HepG2 (cell line): ENCODE data around the gene C17orf58. TPM values are rescaled to one million over a fixed set of nuclear protein-coding genes. Genes with fewer than 3 reads are reported as not detected.

Experiments used
- CREBL2 ChIP-seq: sonication (generic); formaldehyde crosslinking; IDR thresholded peaks from 2 replicates; pipeline ENCODE4 v1.8.1; 2023; ENCODE audit warnings: missing genetic modification reagents, mild to moderate bottlenecking, borderline replicate concordance
- FOXP1 ChIP-seq, 2 experiments: fragments of 450-650 bp in 1 of 2; IDR thresholded peaks; 2 replicates each; pipeline ENCODE4 v1.6.1; 2017 to 2018; ENCODE audit warnings: antibody characterized with exemption in 1 of 2
- MEIS1 ChIP-seq: sonication (generic); formaldehyde crosslinking; IDR thresholded peaks from 2 replicates; pipeline ENCODE4 v1.9.0; 2021; ENCODE audit warnings: mild to moderate bottlenecking, missing genetic modification reagents, moderate library complexity, borderline replicate concordance
- NFIC ChIP-seq: IDR thresholded peaks from 2 replicates; pipeline ENCODE4 v1.6.1; 2012; ENCODE audit warnings: mild to moderate bottlenecking, low read length, inconsistent platforms
- PAX8 ChIP-seq: sonication (generic); formaldehyde crosslinking; IDR thresholded peaks from 2 replicates; pipeline ENCODE4 v1.8.0; 2022; ENCODE audit warnings: mild to moderate bottlenecking, missing genetic modification reagents, borderline replicate concordance
- RARG ChIP-seq: sonication (generic); formaldehyde crosslinking; IDR thresholded peaks from 2 replicates; pipeline ENCODE4 v1.4.0; 2020; ENCODE audit warnings: low read depth, mild to moderate bottlenecking, missing genetic modification reagents
- SALL1 ChIP-seq: sonication (generic); formaldehyde crosslinking; IDR thresholded peaks from 2 replicates; pipeline ENCODE4 v1.8.0; 2022; ENCODE audit warnings: mild to moderate bottlenecking, missing genetic modification reagents
- SKI ChIP-seq: fragments of 450-650 bp; IDR thresholded peaks from one replicate; pipeline ENCODE4 v1.6.1; 2018; ENCODE audit warnings: mild to moderate bottlenecking; ENCODE audit not compliant: partially characterized antibody
- ZBTB14 ChIP-seq: sonication (generic); formaldehyde crosslinking; IDR thresholded peaks from 2 replicates; pipeline ENCODE4 v1.4.0; 2020; ENCODE audit warnings: missing genetic modification reagents
- ZFP90 ChIP-seq: sonication (generic); formaldehyde crosslinking; IDR thresholded peaks from 2 replicates; pipeline ENCODE4 v1.8.0; 2022; ENCODE audit warnings: missing genetic modification reagents, mild to moderate bottlenecking, inconsistent platforms, borderline replicate concordance
- ZNF264 ChIP-seq: sonication (generic); formaldehyde crosslinking; IDR thresholded peaks from 2 replicates; pipeline ENCODE4 v1.4.0; 2020; ENCODE audit warnings: missing genetic modification reagents
- ZNF512B ChIP-seq: sonication (generic); formaldehyde crosslinking; IDR thresholded peaks from 2 replicates; pipeline ENCODE4 v1.5.1; 2020; ENCODE audit warnings: missing genetic modification reagents, mild to moderate bottlenecking, borderline replicate concordance
- ZNF530 ChIP-seq: sonication (generic); formaldehyde crosslinking; IDR thresholded peaks from 2 replicates; pipeline ENCODE4 v1.5.0; 2020; ENCODE audit warnings: low read depth, mild to moderate bottlenecking, missing genetic modification reagents
- ZNF644 ChIP-seq: IDR thresholded peaks from 2 replicates; pipeline ENCODE4 v1.6.1; 2016; ENCODE audit warnings: low read depth
- ZNF720 ChIP-seq: sonication (generic); formaldehyde crosslinking; IDR thresholded peaks from 2 replicates; pipeline ENCODE4 v1.4.0; 2020; ENCODE audit warnings: missing genetic modification reagents
- ZNF784 ChIP-seq: sonication (generic); formaldehyde crosslinking; IDR thresholded peaks from 2 replicates; pipeline ENCODE4 v1.5.1; 2020; ENCODE audit warnings: missing genetic modification reagents, mild to moderate bottlenecking, borderline replicate concordance
- polyA plus RNA-seq, 8 experiments: library from polyadenylated mRNA; depleted of rRNA in 3 of 8; stranded (reverse) in 7 of 8; unstranded in 1 of 8; fragments of >200 nt; fragmentation: Illumina TruSeq in 4 of 8; extraction: Trizol in 4 of 8; gene quantifications; 2 replicates each; pipeline versions ENCODE4 v1.2.1 to v1.2.3, GENCODE V29; 2011 to 2016; ENCODE audit warnings: low read depth in 4 of 8, missing spikeins in 1 of 8, mixed read lengths in 1 of 8; ENCODE audit not compliant: insufficient read depth in 1 of 8
- total RNA-seq, 5 experiments: library from RNA; depleted of rRNA; stranded (reverse); fragments of >200 nt; fragmentation: Illumina TruSeq; extraction: Trizol; gene quantifications; 2 replicates each; pipeline ENCODE4 v1.2.3, GENCODE V29; 2016; ENCODE audit warnings: low read depth in 1 of 5
- TF ChIP-seq, protein P1 (sequence below): sonication (generic); formaldehyde crosslinking; IDR thresholded peaks from 2 replicates; pipeline ENCODE4 v1.4.0; 2020; ENCODE audit warnings: missing genetic modification reagents
- TF ChIP-seq, protein P2 (sequence below): IDR thresholded peaks from 2 replicates; pipeline ENCODE4 v1.6.1; 2018; ENCODE audit warnings: missing genetic modification reagents, mild to moderate bottlenecking, missing compliant biosample characterization
- TF ChIP-seq, protein P3 (sequence below): sonication (generic); formaldehyde crosslinking; IDR thresholded peaks from 2 replicates; pipeline ENCODE4 v1.4.0; 2020; ENCODE audit warnings: missing genetic modification reagents

C17orf58 gene
- total and polyA plus RNA-seq, 2 of the 13 experiments (the other 11 are each of a cell fraction or from before 2014, with no cell fraction given) = 15.6 to 15.8 TPM

DNA sequence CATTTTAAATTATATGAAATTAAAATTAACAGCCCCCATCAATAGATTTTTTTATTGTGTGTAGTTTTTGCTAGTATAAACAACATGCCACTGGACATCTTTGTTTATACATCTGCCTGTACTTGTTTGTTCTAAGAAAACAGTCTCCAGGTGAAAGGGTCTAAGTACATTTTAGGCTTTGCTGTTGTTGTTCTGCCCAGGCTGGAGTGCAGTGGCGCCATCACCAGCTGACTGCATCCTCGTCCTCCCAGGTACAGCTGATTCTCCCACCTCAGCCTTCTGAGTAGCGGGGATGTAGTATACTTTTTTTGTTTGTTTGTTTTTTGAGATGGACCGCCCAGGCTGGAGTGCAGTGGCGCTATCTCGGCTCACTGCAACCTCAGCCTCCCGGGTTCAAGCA is 25.5 kb downstream of the C17orf58 start (continued):
- TF ChIP-seq ZNF720 (CRISPR knock-in tag) (no peak), ZFP90 (CRISPR knock-in tag) (no peak), RARG (CRISPR knock-in tag) (no peak), ZBTB14 (no peak), ZNF512B (CRISPR knock-in tag) (no peak), PAX8 (CRISPR knock-in tag) (no peak), CREBL2 (no peak), ZNF264 (CRISPR knock-in tag) (no peak), SALL1 (peak; percentile 19; the same call in 1 of the 2 replicates), ZNF644 (no peak), NFIC (no peak), SKI (no peak), FOXP1 (IDR thresholded peaks at IDR 0.05) (no peak), FOXP1 (CRISPR knock-in tag; IDR thresholded peaks at IDR 0.05) (peak; percentile 61), ZNF784 (CRISPR knock-in tag) (no peak), ZNF530 (no peak), MEIS1 (CRISPR knock-in tag) (no peak)
- TF ChIP-seq, protein P1, sequence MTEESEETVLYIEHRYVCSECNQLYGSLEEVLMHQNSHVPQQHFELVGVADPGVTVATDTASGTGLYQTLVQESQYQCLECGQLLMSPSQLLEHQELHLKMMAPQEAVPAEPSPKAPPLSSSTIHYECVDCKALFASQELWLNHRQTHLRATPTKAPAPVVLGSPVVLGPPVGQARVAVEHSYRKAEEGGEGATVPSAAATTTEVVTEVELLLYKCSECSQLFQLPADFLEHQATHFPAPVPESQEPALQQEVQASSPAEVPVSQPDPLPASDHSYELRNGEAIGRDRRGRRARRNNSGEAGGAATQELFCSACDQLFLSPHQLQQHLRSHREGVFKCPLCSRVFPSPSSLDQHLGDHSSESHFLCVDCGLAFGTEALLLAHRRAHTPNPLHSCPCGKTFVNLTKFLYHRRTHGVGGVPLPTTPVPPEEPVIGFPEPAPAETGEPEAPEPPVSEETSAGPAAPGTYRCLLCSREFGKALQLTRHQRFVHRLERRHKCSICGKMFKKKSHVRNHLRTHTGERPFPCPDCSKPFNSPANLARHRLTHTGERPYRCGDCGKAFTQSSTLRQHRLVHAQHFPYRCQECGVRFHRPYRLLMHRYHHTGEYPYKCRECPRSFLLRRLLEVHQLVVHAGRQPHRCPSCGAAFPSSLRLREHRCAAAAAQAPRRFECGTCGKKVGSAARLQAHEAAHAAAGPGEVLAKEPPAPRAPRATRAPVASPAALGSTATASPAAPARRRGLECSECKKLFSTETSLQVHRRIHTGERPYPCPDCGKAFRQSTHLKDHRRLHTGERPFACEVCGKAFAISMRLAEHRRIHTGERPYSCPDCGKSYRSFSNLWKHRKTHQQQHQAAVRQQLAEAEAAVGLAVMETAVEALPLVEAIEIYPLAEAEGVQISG = no peak
- TF ChIP-seq, protein P2, sequence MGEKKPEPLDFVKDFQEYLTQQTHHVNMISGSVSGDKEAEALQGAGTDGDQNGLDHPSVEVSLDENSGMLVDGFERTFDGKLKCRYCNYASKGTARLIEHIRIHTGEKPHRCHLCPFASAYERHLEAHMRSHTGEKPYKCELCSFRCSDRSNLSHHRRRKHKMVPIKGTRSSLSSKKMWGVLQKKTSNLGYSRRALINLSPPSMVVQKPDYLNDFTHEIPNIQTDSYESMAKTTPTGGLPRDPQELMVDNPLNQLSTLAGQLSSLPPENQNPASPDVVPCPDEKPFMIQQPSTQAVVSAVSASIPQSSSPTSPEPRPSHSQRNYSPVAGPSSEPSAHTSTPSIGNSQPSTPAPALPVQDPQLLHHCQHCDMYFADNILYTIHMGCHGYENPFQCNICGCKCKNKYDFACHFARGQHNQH = peak; percentile 58; the same call in 1 of the 2 replicates
- TF ChIP-seq, protein P3, sequence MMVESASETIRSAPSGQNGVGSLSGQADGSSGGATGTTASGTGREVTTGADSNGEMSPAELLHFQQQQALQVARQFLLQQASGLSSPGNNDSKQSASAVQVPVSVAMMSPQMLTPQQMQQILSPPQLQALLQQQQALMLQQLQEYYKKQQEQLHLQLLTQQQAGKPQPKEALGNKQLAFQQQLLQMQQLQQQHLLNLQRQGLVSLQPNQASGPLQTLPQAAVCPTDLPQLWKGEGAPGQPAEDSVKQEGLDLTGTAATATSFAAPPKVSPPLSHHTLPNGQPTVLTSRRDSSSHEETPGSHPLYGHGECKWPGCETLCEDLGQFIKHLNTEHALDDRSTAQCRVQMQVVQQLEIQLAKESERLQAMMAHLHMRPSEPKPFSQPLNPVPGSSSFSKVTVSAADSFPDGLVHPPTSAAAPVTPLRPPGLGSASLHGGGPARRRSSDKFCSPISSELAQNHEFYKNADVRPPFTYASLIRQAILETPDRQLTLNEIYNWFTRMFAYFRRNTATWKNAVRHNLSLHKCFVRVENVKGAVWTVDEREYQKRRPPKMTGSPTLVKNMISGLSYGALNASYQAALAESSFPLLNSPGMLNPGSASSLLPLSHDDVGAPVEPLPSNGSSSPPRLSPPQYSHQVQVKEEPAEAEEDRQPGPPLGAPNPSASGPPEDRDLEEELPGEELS (CRISPR knock-in tag) = peak; percentile 19; the same call in 1 of the 2 replicates
